ENCODE measurements around the gene CPNE8.

The CPNE8 gene

GRCh38 chr12:38872156-38872555 is 33.2 kb downstream of the CPNE8 start:
- no peak for DNase-seq
- intact Hi-C loops (cut with DNase I): no loop called here

- intact Hi-C loops (cut with DNase I): no loop called here
Measured at GRCh38 chr12:38869036-38869435, 36.4 kb downstream of the CPNE8 start.

GRCh38 chr12:38850461-38850860 is 54.9 kb downstream of the CPNE8 start:
- DNase-seq: no peak
- intact Hi-C loops (cut with DNase I): no loop called here

More at GRCh38 chr12:38869036-38869435, 36.4 kb downstream of the CPNE8 start:
- no peak for DNase-seq

- intact Hi-C loops (cut with DNase I): no loop called here
- DNase-seq: no peak
Measured at GRCh38 chr12:38847247-38847646, 58.1 kb downstream of the CPNE8 start.

GRCh38 chr12:38844267-38844666 is 61.1 kb downstream of the CPNE8 start:
- intact Hi-C loops (cut with DNase I): no loop called here
- no peak for DNase-seq

- intact Hi-C loops (cut with DNase I): no loop called here
- no peak for DNase-seq
Measured at GRCh38 chr12:38838056-38838850, 67.1 kb downstream of the CPNE8 start.

- intact Hi-C loops (cut with DNase I): no loop called here
- DNase-seq: no peak
Measured at GRCh38 chr12:38831715-38832114, 73.7 kb downstream of the CPNE8 start.

GRCh38 chr12:38825006-38825405 is 80.4 kb downstream of the CPNE8 start:
- no peak for DNase-seq
- intact Hi-C loops (cut with DNase I): no loop called here

GRCh38 chr12:38823738-38824137 is 81.7 kb downstream of the CPNE8 start:
- intact Hi-C loops (cut with DNase I): no loop called here
- peak in 6 of 42 donors; percentile 3 to 20 (median 6) for DNase-seq

- intact Hi-C loops (cut with DNase I): no loop called here
- no peak for DNase-seq
Measured at GRCh38 chr12:38823314-38823713, 82.1 kb downstream of the CPNE8 start.

GRCh38 chr12:38817942-38818341 is 87.4 kb downstream of the CPNE8 start:
- intact Hi-C loops (cut with DNase I): no loop called here
- no peak for DNase-seq

- no peak for DNase-seq
- intact Hi-C loops (cut with DNase I): no loop called here
Measured at GRCh38 chr12:38813923-38814322, 91.5 kb downstream of the CPNE8 start.

- DNase-seq: no peak
- intact Hi-C loops (cut with DNase I): no loop called here
Measured at GRCh38 chr12:38811814-38812356, 93.5 kb downstream of the CPNE8 start.

GRCh38 chr12:38809832-38810231 is 95.6 kb downstream of the CPNE8 start:
- intact Hi-C loops (cut with DNase I): no loop called here
- no peak for DNase-seq

GRCh38 chr12:38788106-38788505 is 117.3 kb downstream of the CPNE8 start:
- no peak for DNase-seq
- intact Hi-C loops (cut with DNase I): no loop called here

- no peak for DNase-seq
- intact Hi-C loops (cut with DNase I): no loop called here
Measured at GRCh38 chr12:38785381-38785780, 120.0 kb downstream of the CPNE8 start.

GRCh38 chr12:38783304-38783703 is 122.1 kb downstream of the CPNE8 start:
- intact Hi-C loops (cut with DNase I): no loop called here
- DNase-seq: no peak

- intact Hi-C loops (cut with DNase I): no loop called here
Measured at GRCh38 chr12:38782359-38782758, 123.0 kb downstream of the CPNE8 start.

GRCh38 chr12:38776647-38777046 is 128.7 kb downstream of the CPNE8 start:
- no peak for DNase-seq
- intact Hi-C loops (cut with DNase I): no loop called here

More at GRCh38 chr12:38782359-38782758, 123.0 kb downstream of the CPNE8 start:
- no peak for DNase-seq

GRCh38 chr12:38775457-38775856 is 129.9 kb downstream of the CPNE8 start:
- intact Hi-C loops (cut with DNase I): no loop called here
- DNase-seq: no peak

GRCh38 chr12:38772437-38772836 is 133.0 kb downstream of the CPNE8 start:
- no peak for DNase-seq
- intact Hi-C loops (cut with DNase I): no loop called here

All from head of caudate nucleus (tissue), 42 donors.